Psoas muscle (tissue), 8 donors: Measurements from ENCODE around the gene USP21. TPM values are rescaled to one million over a fixed set of nuclear protein-coding genes. Genes with fewer than 3 reads are reported as not detected.

Source experiments
- ATAC-seq, 4 donors: fragments of 200-7000 bp; cut with Tn5 transposase; one replicate each; pipeline ENCODE4 v1.9.1; 2020; ENCODE audit warnings: moderate library complexity in 3 of 4, mild to moderate bottlenecking in 2 of 4
- DNase-seq, 2 donors: peaks; one replicate each; pipeline ENCODE4 v3.0.0-alpha.2; 2020
- H3K27ac ChIP-seq: fragments of 200-600 bp; one replicate; pipeline ENCODE4 v1.8.0; 2022
- H3K27me3 ChIP-seq, 3 donors: fragments of 200-600 bp in 1 of 3; one replicate each; pipeline versions ENCODE4 v1.6.1 to v1.8.0; 2013 to 2022; ENCODE audit warnings: low read length in 2 of 3, mild to moderate bottlenecking in 2 of 3, moderate library complexity in 1 of 3; ENCODE audit not compliant: insufficient read depth in 3 of 3
- H3K36me3 ChIP-seq, 2 donors: fragments of 200-600 bp in 1 of 2; one replicate each; pipeline versions ENCODE4 v1.6.1 to v1.8.0; 2013 to 2022; ENCODE audit warnings: low read depth in 1 of 2, mild to moderate bottlenecking in 1 of 2, moderate library complexity in 1 of 2; ENCODE audit not compliant: insufficient read depth in 1 of 2
- H3K4me1 ChIP-seq: fragments of 200-600 bp; one replicate; pipeline ENCODE4 v1.8.0; 2022
- H3K4me3 ChIP-seq: fragments of 200-600 bp; one replicate; pipeline ENCODE4 v1.8.0; 2022; ENCODE audit warnings: mild to moderate bottlenecking
- H3K9me3 ChIP-seq: fragments of 200-600 bp; one replicate; pipeline ENCODE4 v1.8.0; 2022
- CTCF ChIP-seq: fragments of 200-600 bp; IDR thresholded peaks from one replicate; pipeline ENCODE4 v1.8.0; 2022; ENCODE audit warnings: antibody characterized with exemption
- WGBS, 3 donors: extraction: QIAGEN DNeasy Blood & Tissue Kit; methylation state at CpG; one replicate each; pipeline versions ENCODE4 v1.1.6 to v1.1.7; 2013; 5-methylcytosine and 5-hydroxymethylcytosine counted together
- intact Hi-C, 2 donors: fragments of 100-400 bp; cut with DNase I; formaldehyde crosslinking; loops; one replicate each; pipeline versions ENCODE4 v1.11.0 to v1.14.2; 2022
- polyA plus RNA-seq, 3 donors: library from polyadenylated mRNA; stranded (reverse); fragments of 200-250 nt; gene quantifications; one replicate each; pipeline ENCODE4 v1.2.3, GENCODE V29; 2013
- total RNA-seq, 4 donors: library from RNA; stranded (reverse); fragmentation: NEBNext Ultra II Directional in 2 of 4; extraction: Animal tissue kit (Norgen Biotek cat#: 25700) in 2 of 4; gene quantifications; one replicate each; pipeline versions ENCODE4 v1.2.1 to v1.2.4, GENCODE V29; 2021 to 2023
- donor health status: healthy with polysubstance abuse.
- donor health status: DM: no; HTN: no; CAD: no; lungs with moderate emphysema.
- donor health status: Bipolar disorder and iron deficiency.
- donor health status: healthy.
- donor health status: DM: yes; HTN: yes; CAD: no.
- donor health status: DM: no; HTN: no; CAD: no.
- donor health status: DM: no; HTN: no; CAD: no.
- donor health status: DM: yes; HTN: yes; CAD: no.

The USP21 gene
- total and polyA plus RNA-seq, 7 donors, result 13.4 to 47.3 (median 22.9) TPM

GRCh38 chr1:161132410-161133219 lies 26.7 kb upstream of the USP21 start, which contains the start of gene DEDD:
Gene DEDD, minus strand, starts transcription at chr1:161132667. Its CDS starts 8,205 bp downstream, at chr1:161124462.
- intact Hi-C loops, result loop anchor here (1.0 to 5.0 kb wide), 3 partner anchors 22 to 85 kb away; partner anchors contain the start of genes B4GALT3 (in 1 of the 2) and USF1 (in 1 of the 2)
- TF ChIP-seq CTCF, result no peak
- ATAC-seq (peak; percentile 94 to 96 (median 95)), DNase-seq (peak; percentile 95 to 98)
- 0% methylated on average over 43 to 68 of the region's 68 CpGs for WGBS, 3 donors
- peak within 1 kb of the TSS; percentile 71 for H3K4me3 ChIP-seq
- no peaks in the 10 kb centered on the region for H3K9me3 ChIP-seq
- peaks cover 9 to 31% of the 10 kb centered on the region in 2 donors for H3K36me3 ChIP-seq
- peak within 1 kb of the TSS; percentile 92 for H3K27ac ChIP-seq
- H3K27me3 ChIP-seq, result no peaks in the 10 kb centered on the region
- H3K4me1 ChIP-seq, result peaks cover 52% of the 10 kb centered on the region

GRCh38 chr1:161133220-161133740 lies 26.0 kb upstream of the USP21 start:
- TF ChIP-seq CTCF, result no peak
- peak overlapping the region; percentile 92 for H3K27ac ChIP-seq
- H3K9me3 ChIP-seq, result no peaks in the 10 kb centered on the region
- DNase-seq, result no peak
- peaks cover 7 to 24% of the 10 kb centered on the region in 2 donors for H3K36me3 ChIP-seq
- WGBS, 3 donors, result 4 to 6% (median 5%) methylated on average over 11 of the region's 11 CpGs
- H3K27me3 ChIP-seq, result no peaks in the 10 kb centered on the region
- intact Hi-C loops, result loop anchor here (2.0 to 5.0 kb wide), 2 partner anchors 22 to 86 kb away; partner anchors contain the start of gene USF1 (in 1 of the 2)
- no peak for ATAC-seq
- peak overlapping the region; percentile 71 for H3K4me3 ChIP-seq
- peaks cover 52% of the 10 kb centered on the region for H3K4me1 ChIP-seq

- 51 to 63% (median 51%) methylated on average over 3 of the region's 3 CpGs for WGBS, 3 donors
- Histone ChIP-seq H3K36me3 (no peaks in the 10 kb centered on the region), H3K27me3 (no peaks in the 10 kb centered on the region), H3K27ac (no peak overlapping the region), H3K9me3 (no peaks in the 10 kb centered on the region), H3K4me3 (no peak overlapping the region), H3K4me1 (peaks cover 23% of the 10 kb centered on the region)
- TF ChIP-seq CTCF, result no peak
- no peak for ATAC-seq
- DNase-seq, result no peak
- intact Hi-C loops, result loop anchor here in 1 of 2 donors (5.0 kb wide), 2 partner anchors 66 to 141 kb away; no protein-coding TSS in a partner anchor
Observed at GRCh38 chr1:161137881-161138280, 21.4 kb upstream of the USP21 start.

- DNase-seq (no peak), ATAC-seq (no peak)
- Histone ChIP-seq H3K4me3 (no peak overlapping the region), H3K36me3 (no peaks in the 10 kb centered on the region), H3K27ac (no peak overlapping the region), H3K9me3 (no peaks in the 10 kb centered on the region), H3K27me3 (no peaks in the 10 kb centered on the region), H3K4me1 (peaks cover 23% of the 10 kb centered on the region)
- WGBS, 3 donors, result 81 to 83% (median 83%) methylated on average over 1 of the region's 1 CpG
- no peak for TF ChIP-seq CTCF
- intact Hi-C loops, result loop anchor here in 1 of 2 donors (5.0 kb wide), 2 partner anchors 66 to 141 kb away; no protein-coding TSS in a partner anchor
Observed at GRCh38 chr1:161138431-161138830, 20.9 kb upstream of the USP21 start.
